ENCODE measurements around the gene JAZF1. TPM values are rescaled to one million over a fixed set of nuclear protein-coding genes. Genes with fewer than 3 reads are reported as not detected.

Gene JAZF1
- total RNA-seq, 1 donor from 2014 or later: 3.6 TPM

GRCh38 chr7:28182071-28182471 is 1.5 kb upstream of the JAZF1 start:
- TF ChIP-seq CTCF (conservative IDR thresholded peaks at IDR 0.05; ENCODE audit: low read depth, low read length): no peak
- DNase-seq (ENCODE audit: low read depth): no peak
- no peak overlapping the region for H3K4me3 ChIP-seq (ENCODE audit: low read depth, low read length)

- H3K4me3 ChIP-seq (ENCODE audit: low read depth, low read length): no peak overlapping the region
- no peak for DNase-seq (ENCODE audit: low read depth)
- TF ChIP-seq CTCF (conservative IDR thresholded peaks at IDR 0.05; ENCODE audit: low read depth, low read length): no peak
Observed at GRCh38 chr7:28181416-28181815, 821 bp upstream of the JAZF1 start.

DNA sequence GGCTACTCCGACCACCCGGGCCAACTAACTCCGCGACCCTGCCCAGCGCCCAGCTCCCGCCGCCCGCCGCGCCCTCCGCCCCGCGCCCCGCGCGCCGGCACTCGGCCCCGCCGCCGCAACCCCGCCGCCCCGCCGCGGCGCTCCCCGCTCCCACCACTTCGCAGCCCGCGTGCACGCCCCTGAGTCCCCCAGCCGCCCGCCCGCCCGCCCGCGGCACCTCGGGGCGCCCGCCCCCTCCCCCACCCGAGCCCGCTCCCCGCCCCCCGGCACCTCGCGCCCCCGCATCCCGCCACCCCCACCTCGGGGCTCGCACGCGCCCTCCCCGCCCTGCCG is 598 bp downstream of the JAZF1 start:
- peak overlapping the region; percentile 77 for H3K4me3 ChIP-seq (ENCODE audit: low read depth, low read length)
- DNase-seq (ENCODE audit: low read depth): no peak
- TF ChIP-seq CTCF (conservative IDR thresholded peaks at IDR 0.05; ENCODE audit: low read depth, low read length): no peak

DNA sequence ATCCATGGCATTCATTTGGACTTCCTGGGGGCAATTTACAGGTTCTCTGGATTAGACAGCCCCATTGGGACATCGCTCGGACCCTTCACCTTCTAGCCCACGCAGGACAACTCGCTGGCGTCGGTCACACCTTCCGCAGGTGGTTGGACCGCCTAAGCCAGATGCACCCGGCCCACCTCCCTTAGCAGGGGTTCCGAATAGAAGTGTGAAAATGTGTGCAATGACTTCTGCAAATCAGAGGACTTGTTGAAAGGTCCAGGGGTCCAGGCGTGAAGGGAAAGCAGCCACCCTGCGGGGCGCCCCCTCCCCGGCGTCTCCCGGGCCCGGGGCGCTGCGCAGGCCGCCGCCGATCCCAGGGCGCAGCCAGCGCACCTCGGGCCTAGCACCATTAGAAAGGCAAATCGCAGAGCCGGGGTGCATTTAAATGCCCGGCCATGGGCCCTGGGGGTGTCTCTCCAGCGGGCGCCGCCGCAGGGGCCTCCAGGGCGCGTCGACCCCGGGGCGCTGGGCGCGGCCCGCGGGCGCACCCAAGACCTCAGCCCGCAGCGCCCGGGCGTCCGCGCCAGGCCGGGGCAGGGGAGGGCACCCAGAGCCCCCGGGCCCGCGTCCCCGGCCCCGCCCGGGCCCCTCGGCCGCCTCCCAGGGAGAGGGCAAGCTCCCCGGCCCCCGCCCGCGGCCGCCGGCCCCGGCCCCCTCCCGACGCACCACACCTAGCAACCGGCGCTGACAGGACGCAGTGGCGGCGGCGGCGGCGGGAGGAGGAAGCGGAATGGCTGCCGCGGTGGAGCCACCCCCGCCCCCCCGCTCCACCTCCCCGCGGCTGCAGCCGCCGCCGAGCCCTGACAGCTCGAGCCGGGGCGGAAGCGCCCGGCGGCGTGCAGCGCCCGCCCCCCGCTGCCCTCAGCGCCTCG is 1.2 kb downstream of the JAZF1 start:
- no peak for TF ChIP-seq CTCF (conservative IDR thresholded peaks at IDR 0.05; ENCODE audit: low read depth, low read length)
- H3K4me3 ChIP-seq (ENCODE audit: low read depth, low read length): peak overlapping the region; percentile 63
- DNase-seq (ENCODE audit: low read depth): no peak

DNA sequence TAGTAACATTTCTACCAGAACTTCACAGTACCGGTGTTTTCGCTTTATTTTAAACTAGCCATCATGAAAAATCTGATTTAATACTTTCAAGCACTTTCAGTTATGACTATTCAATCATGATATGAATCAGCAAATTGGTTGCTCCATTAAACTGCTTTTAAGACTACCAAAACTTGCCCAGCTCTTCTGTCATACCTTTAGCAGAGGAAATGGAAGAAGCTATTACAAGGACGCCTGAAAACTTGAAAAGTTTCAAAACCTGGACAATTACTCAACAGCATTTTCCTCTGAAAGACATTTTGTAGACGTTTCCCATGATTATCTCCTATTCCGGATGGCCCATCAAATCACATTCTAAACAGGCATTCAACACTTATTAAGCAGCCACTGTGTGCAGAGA is 2.0 kb downstream of the JAZF1 start:
- DNase-seq (ENCODE audit: low read depth): no peak
- peak overlapping the region; percentile 63 for H3K4me3 ChIP-seq (ENCODE audit: low read depth, low read length)
- TF ChIP-seq CTCF (conservative IDR thresholded peaks at IDR 0.05; ENCODE audit: low read depth, low read length): no peak

GRCh38 chr7:28177836-28178235 is 2.8 kb downstream of the JAZF1 start:
- no peak overlapping the region for H3K4me3 ChIP-seq (ENCODE audit: low read depth, low read length)
- no peak for TF ChIP-seq CTCF (conservative IDR thresholded peaks at IDR 0.05; ENCODE audit: low read depth, low read length)
- DNase-seq (ENCODE audit: low read depth): no peak

DNA sequence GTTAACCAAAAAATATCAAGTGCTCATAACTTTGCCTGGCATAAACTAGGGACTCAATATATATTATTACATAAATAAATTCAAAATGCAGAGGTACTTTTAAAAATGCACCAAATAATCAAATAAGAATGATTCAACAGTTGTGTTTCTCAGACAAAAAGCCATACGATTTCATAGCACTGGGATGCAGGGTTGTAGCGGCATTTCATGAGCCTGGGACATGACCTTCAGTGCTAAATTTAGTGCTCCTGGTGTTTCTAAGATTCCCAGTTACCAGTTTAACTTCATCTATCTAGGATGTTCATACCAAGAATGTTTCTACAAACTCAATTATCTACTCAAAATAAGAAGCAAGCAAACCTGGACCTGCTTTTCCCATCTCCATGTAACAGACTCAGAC is 4.0 kb downstream of the JAZF1 start:
- DNase-seq (ENCODE audit: low read depth): no peak
- TF ChIP-seq CTCF (conservative IDR thresholded peaks at IDR 0.05; ENCODE audit: low read depth, low read length): no peak
- H3K4me3 ChIP-seq (ENCODE audit: low read depth, low read length): no peak overlapping the region
